PC-9 (cell line): Measurements from ENCODE around the gene LRRC8D. TPM values are rescaled to one million over a fixed set of nuclear protein-coding genes. Genes with fewer than 3 reads are reported as not detected.
"Not testable (repeated sequence)": the region's sequence is repeated elsewhere in the genome, so short reads cannot be mapped to it uniquely, and the experiment has no call there.

Experiments used
- BruUV-seq: library from RNA; stranded (reverse); fragments of 400-500 nt; replicated peaks from 2 replicates; lab custom pipeline; 2021; lab: Mats Ljungman, UMichigan
- CTCF ChIA-PET: fragments of 300-600 bp; sonication (Branson Sonifier 250); formaldehyde crosslinking; loops from one replicate; lab custom pipeline; 2022; ENCODE audit warnings: antibody characterized with exemption; lab: Charles Lee
- POLR2A ChIA-PET: fragments of 300-600 bp; sonication (Branson Sonifier 250); formaldehyde crosslinking; loops from one replicate; lab custom pipeline; 2022; ENCODE audit warnings: antibody characterized with exemption; ENCODE audit not compliant: unreplicated experiment; lab: Charles Lee
- DNase-seq, 2 experiments: peaks; one replicate each; pipeline versions ENCODE4 v3.0.0 to v3.0.0-alpha.2; 2015 to 2022; ENCODE audit warnings: mixed read lengths in 1 of 2
- H2AFZ ChIP-seq: fragments of 200-600 bp; sonication (generic); 2 replicates; pipeline ENCODE4 v1.8.1; 2017; ENCODE audit warnings: antibody characterized with exemption
- H3F3A ChIP-seq: fragments of 200-600 bp; sonication (generic); 2 replicates; pipeline ENCODE4 v1.8.1; 2017; ENCODE audit warnings: antibody characterized with exemption, mild to moderate bottlenecking, low read depth; ENCODE audit not compliant: insufficient read depth
- H3K27ac ChIP-seq: fragments of 200-600 bp; sonication (generic); 2 replicates; pipeline ENCODE4 v1.6.1; 2016; ENCODE audit warnings: mixed run types
- H3K27me3 ChIP-seq: fragments of 200-600 bp; sonication (generic); 2 replicates; pipeline ENCODE4 v1.6.1; 2016; ENCODE audit warnings: low read depth, mixed run types; ENCODE audit not compliant: insufficient read depth
- H3K36me3 ChIP-seq: fragments of 200-600 bp; sonication (generic); 2 replicates; pipeline ENCODE4 v1.6.1; 2016; ENCODE audit warnings: low read depth, mixed run types
- H3K4me1 ChIP-seq: fragments of 200-600 bp; sonication (generic); replicated peaks from 2 replicates; pipeline ENCODE4 v1.6.1; 2016; ENCODE audit warnings: mixed run types; ENCODE audit not compliant: insufficient read depth
- H3K4me2 ChIP-seq: fragments of 200-600 bp; sonication (generic); 2 replicates; pipeline ENCODE4 v1.6.1; 2017; ENCODE audit warnings: mixed run types
- H3K4me3 ChIP-seq: fragments of 200-600 bp; sonication (generic); 2 replicates; pipeline ENCODE4 v1.6.1; 2016; ENCODE audit warnings: mixed run types
- H3K79me2 ChIP-seq: fragments of 200-600 bp; sonication (generic); 2 replicates; pipeline ENCODE4 v1.6.1; 2017; ENCODE audit warnings: low read depth, mixed run types
- H3K9me2 ChIP-seq: fragments of 200-600 bp; sonication (generic); 2 replicates; pipeline ENCODE4 v1.8.1; 2017; ENCODE audit warnings: mild to moderate bottlenecking; ENCODE audit not compliant: insufficient read depth
- H3K9me3 ChIP-seq: fragments of 200-600 bp; sonication (generic); 2 replicates; pipeline ENCODE4 v1.8.1; 2016; ENCODE audit warnings: low read depth; ENCODE audit not compliant: insufficient read depth
- H4K20me1 ChIP-seq: fragments of 200-600 bp; sonication (generic); 2 replicates; pipeline ENCODE4 v1.8.1; 2017; ENCODE audit not compliant: insufficient read depth
- CTCF ChIP-seq: fragments of 200-600 bp; sonication (generic); conservative IDR thresholded peaks from 2 replicates; pipeline ENCODE4 v1.6.1; 2017; ENCODE audit warnings: mixed run types, antibody characterized with exemption, mild to moderate bottlenecking, moderate library complexity
- EZH2 ChIP-seq: fragments of 200-600 bp; sonication (generic); IDR thresholded peaks from 2 replicates; pipeline ENCODE4 v1.8.0; 2017; ENCODE audit warnings: antibody characterized with exemption, low read depth
- intact Hi-C: fragments of 100-400 bp; cut with micrococcal nuclease; formaldehyde crosslinking; loops from one replicate; pipeline ENCODE4 v1.10.0; 2022; ENCODE audit not compliant: unreplicated experiment
- total RNA-seq: library from RNA; stranded (reverse); gene quantifications from 2 replicates; pipeline ENCODE4 v1.2.3, GENCODE V29; 2021

Gene LRRC8D
- total RNA-seq, 1 experiment from 2014 or later, result 75.9 TPM

- no peaks in the 10 kb centered on the region for H3K27me3 ChIP-seq
- DNase-seq, result no peak
- H3K79me2 ChIP-seq, result peaks cover 77% of the 10 kb centered on the region
- H3K4me2 ChIP-seq, result no peak overlapping the region
- H3K9me3 ChIP-seq, result peaks cover 26% of the 10 kb centered on the region
- H4K20me1 ChIP-seq, result no peaks in the 10 kb centered on the region
- BruUV-seq, result no TSS peak
- peaks cover 24% of the 10 kb centered on the region for H3K4me1 ChIP-seq
- intact Hi-C loops, result no loop called here
- TF ChIP-seq CTCF (no peak), EZH2 (no peak)
- H3K27ac ChIP-seq, result no peak overlapping the region
- POLR2A ChIA-PET, result no interaction called here
- CTCF ChIA-PET, result no interaction called here
- H3K9me2 ChIP-seq, result no peaks in the 10 kb centered on the region
- no peak overlapping the region for H3K4me3 ChIP-seq
- peaks cover 51% of the 10 kb centered on the region for H3K36me3 ChIP-seq
- peaks cover 30% of the 10 kb centered on the region for H3F3A ChIP-seq
- H2AFZ ChIP-seq, result no peak overlapping the region
Observed at GRCh38 chr1:89922911-89923310, 102.1 kb downstream of the LRRC8D start.

GRCh38 chr1:89923517-89923916, 102.7 kb downstream of the LRRC8D start:
- intact Hi-C loops, result no loop called here
- TF ChIP-seq EZH2 (no peak), CTCF (no peak)
- CTCF ChIA-PET, result no interaction called here

GRCh38 chr1:89924075-89924474, 103.2 kb downstream of the LRRC8D start:
- H2AFZ ChIP-seq, CTCF ChIA-PET, DNase-seq, H3K27ac ChIP-seq, H3K27me3 ChIP-seq, H3K4me2 ChIP-seq, H4K20me1 ChIP-seq, H3K9me2 ChIP-seq, BruUV-seq, intact Hi-C loops, H3K4me3 ChIP-seq, POLR2A ChIA-PET: not testable (repeated sequence)
- peaks cover 26% of the 10 kb centered on the region for H3K9me3 ChIP-seq
- peaks cover 12% of the 10 kb centered on the region for H3K4me1 ChIP-seq
- H3F3A ChIP-seq, result peaks cover 18% of the 10 kb centered on the region
- H3K36me3 ChIP-seq, result peaks cover 53% of the 10 kb centered on the region
- H3K79me2 ChIP-seq, result peaks cover 69% of the 10 kb centered on the region

More at GRCh38 chr1:89923517-89923916, 102.7 kb downstream of the LRRC8D start:
- DNase-seq, result no peak
- POLR2A ChIA-PET, result no interaction called here
- Histone ChIP-seq H3K9me2 (no peaks in the 10 kb centered on the region), H3K9me3 (peaks cover 26% of the 10 kb centered on the region), H3K36me3 (peaks cover 51% of the 10 kb centered on the region), H2AFZ (no peak overlapping the region), H3F3A (peaks cover 24% of the 10 kb centered on the region), H3K4me1 (peaks cover 17% of the 10 kb centered on the region), H3K79me2 (peaks cover 75% of the 10 kb centered on the region), H3K27ac (no peak overlapping the region), H3K4me2 (no peak overlapping the region), H4K20me1 (no peaks in the 10 kb centered on the region), H3K27me3 (no peaks in the 10 kb centered on the region), H3K4me3 (no peak overlapping the region)
- no TSS peak for BruUV-seq

- Histone ChIP-seq H3K36me3 (peaks cover 60% of the 10 kb centered on the region), H2AFZ (no peak overlapping the region), H3K4me2 (no peak overlapping the region), H3F3A (peaks cover 25% of the 10 kb centered on the region; the same call in 1 of the 2 replicates), H3K4me3 (no peak overlapping the region), H3K79me2 (peaks cover 59% of the 10 kb centered on the region), H3K9me2 (no peaks in the 10 kb centered on the region; the same call in 1 of the 2 replicates), H3K4me1 (0 out of 2 replicates have a peak, but pooled peaks cover 10% of the 10 kb centered on the region), H3K27me3 (no peaks in the 10 kb centered on the region), H3K9me3 (peaks cover 26% of the 10 kb centered on the region), H3K27ac (no peak overlapping the region), H4K20me1 (no peaks in the 10 kb centered on the region)
- ChIA-PET POLR2A (no interaction called here), CTCF (interaction anchor here (0.6 kb wide), 1 partner anchor 103 kb away, joined by 3 read pairs; no protein-coding TSS in a partner anchor)
- intact Hi-C loops, result no loop called here
- TF ChIP-seq CTCF (no peak), EZH2 (no peak)
- no peak for DNase-seq
- BruUV-seq, result no TSS peak
Observed at GRCh38 chr1:89927049-89927448, 106.2 kb downstream of the LRRC8D start.
